HEK293 (cell line): ENCODE results near the gene TSGA10IP.

Source experiments
- CTCF ChIA-PET: fragments of 350-600 bp; formaldehyde crosslinking; extraction: SDS; loops from one replicate; lab custom pipeline; 2021; ENCODE audit warnings: antibody characterized with exemption; lab: Yijun Ruan, JAX
- POLR2A ChIA-PET: fragments of 300-600 bp; formaldehyde crosslinking; extraction: SDS; loops from one replicate; lab custom pipeline; 2020; ENCODE audit warnings: antibody characterized with exemption, inconsistent platforms; lab: Yijun Ruan, JAX
- H3K27ac ChIP-seq: fragments of 200-500 bp; sonication (Bioruptor generic); 2 replicates; pipeline ENCODE4 v1.5.1; 2014; ENCODE audit warnings: low read depth, low read length, control low read depth, inconsistent platforms; ENCODE audit errors: extremely low read depth
- H3K36me3 ChIP-seq, 2 experiments: fragments of 200-500 bp in 1 of 2; sonication (Bioruptor generic) in 1 of 2; 1 replicate in 1 of 2; 2 replicates in 1 of 2; pipeline ENCODE4 v1.5.1; 2014 to 2017; ENCODE audit warnings: inconsistent platforms in 2 of 2, low read length in 2 of 2; ENCODE audit not compliant: control insufficient read depth in 2 of 2, insufficient read depth in 1 of 2
- H3K4me1 ChIP-seq: fragments of 200-500 bp; sonication (Bioruptor generic); 2 replicates; pipeline ENCODE4 v1.5.1; 2014; ENCODE audit warnings: mild to moderate bottlenecking, low read length, inconsistent platforms; ENCODE audit not compliant: control insufficient read depth, insufficient read depth
- H3K4me3 ChIP-seq: 2 replicates; pipeline ENCODE4 v1.5.1; 2011; ENCODE audit warnings: low read depth, mild to moderate bottlenecking, control low read depth, low read length, moderate library complexity
- H3K9me3 ChIP-seq: fragments of 200-500 bp; sonication (Bioruptor generic); 2 replicates; pipeline ENCODE4 v1.5.1; 2014; ENCODE audit warnings: low read depth, low read length, inconsistent platforms; ENCODE audit not compliant: control insufficient read depth, insufficient read depth
- GLI4 ChIP-seq: fragments of 450-650 bp; formaldehyde crosslinking; IDR thresholded peaks from 2 replicates; pipeline ENCODE4 v1.5.1; 2016; ENCODE audit warnings: missing biosample characterization, missing genetic modification characterization
- IKZF3 ChIP-seq: fragments of 450-650 bp; IDR thresholded peaks from 2 replicates; pipeline ENCODE4 v1.5.0; 2018; ENCODE audit warnings: missing biosample characterization, mild to moderate bottlenecking, missing genetic modification characterization, moderate library complexity
- KLF7 ChIP-seq: fragments of 450-650 bp; formaldehyde crosslinking; IDR thresholded peaks from 2 replicates; pipeline ENCODE4 v1.5.1; 2016; ENCODE audit warnings: missing biosample characterization, missing genetic modification characterization, borderline replicate concordance
- MYNN ChIP-seq: fragments of 450-650 bp; formaldehyde crosslinking; IDR thresholded peaks from 2 replicates; pipeline ENCODE4 v1.5.1; 2016; ENCODE audit warnings: missing biosample characterization, missing genetic modification characterization, borderline replicate concordance
- PRDM1 ChIP-seq: fragments of 450-650 bp; formaldehyde crosslinking; IDR thresholded peaks from 2 replicates; pipeline ENCODE4; 2016; ENCODE audit warnings: missing biosample characterization, missing genetic modification characterization
- SP2 ChIP-seq: fragments of 450-650 bp; formaldehyde crosslinking; IDR thresholded peaks from 2 replicates; pipeline ENCODE4 v1.5.1; 2016; ENCODE audit warnings: missing biosample characterization, missing genetic modification characterization
- SP7 ChIP-seq: fragments of 450-650 bp; formaldehyde crosslinking; IDR thresholded peaks from 2 replicates; pipeline ENCODE4 v1.5.1; 2016; ENCODE audit warnings: missing biosample characterization, missing genetic modification characterization
- WT1 ChIP-seq: fragments of 450-650 bp; formaldehyde crosslinking; IDR thresholded peaks from 2 replicates; pipeline ENCODE4 v1.5.1; 2016; ENCODE audit warnings: missing biosample characterization, missing genetic modification characterization
- YY1 ChIP-seq: fragments of 450-650 bp; formaldehyde crosslinking; IDR thresholded peaks from 2 replicates; pipeline ENCODE4 v1.5.1; 2018; ENCODE audit warnings: missing biosample characterization, missing genetic modification characterization
- ZEB2 ChIP-seq: fragments of 450-650 bp; formaldehyde crosslinking; IDR thresholded peaks from 2 replicates; pipeline ENCODE4 v1.5.1; 2016; ENCODE audit warnings: missing biosample characterization, missing genetic modification characterization
- ZFP69B ChIP-seq: fragments of 450-650 bp; formaldehyde crosslinking; IDR thresholded peaks from 2 replicates; pipeline ENCODE4 v1.5.1; 2016; ENCODE audit warnings: missing biosample characterization, missing genetic modification characterization
- ZNF174 ChIP-seq: fragments of 450-650 bp; formaldehyde crosslinking; IDR thresholded peaks from 2 replicates; pipeline ENCODE4 v1.5.0; 2017; ENCODE audit warnings: missing biosample characterization, mild to moderate bottlenecking, missing genetic modification characterization
- ZNF175 ChIP-seq: fragments of 450-650 bp; formaldehyde crosslinking; IDR thresholded peaks from 2 replicates; pipeline ENCODE4 v1.5.1; 2016; ENCODE audit warnings: missing biosample characterization, missing genetic modification characterization
- ZNF202 ChIP-seq: fragments of 450-650 bp; formaldehyde crosslinking; IDR thresholded peaks from 2 replicates; pipeline ENCODE4 v1.5.1; 2016; ENCODE audit warnings: missing biosample characterization, missing genetic modification characterization, borderline replicate concordance
- ZNF23 ChIP-seq: fragments of 450-650 bp; formaldehyde crosslinking; IDR thresholded peaks from 2 replicates; pipeline ENCODE4 v1.5.1; 2016; ENCODE audit warnings: missing biosample characterization, missing genetic modification characterization, borderline replicate concordance
- ZNF24 ChIP-seq: fragments of 450-650 bp; formaldehyde crosslinking; IDR thresholded peaks from 2 replicates; pipeline ENCODE4 v1.5.1; 2016; ENCODE audit warnings: missing biosample characterization, missing genetic modification characterization
- ZNF311 ChIP-seq: fragments of 450-650 bp; formaldehyde crosslinking; IDR thresholded peaks from 2 replicates; pipeline ENCODE4 v1.5.1; 2017; ENCODE audit warnings: missing biosample characterization, missing genetic modification characterization, borderline replicate concordance
- ZNF335 ChIP-seq: fragments of 450-650 bp; formaldehyde crosslinking; conservative IDR thresholded peaks from 2 replicates; pipeline ENCODE4 v1.5.1; 2016; ENCODE audit warnings: missing biosample characterization, missing genetic modification characterization
- ZNF366 ChIP-seq: fragments of 450-650 bp; formaldehyde crosslinking; conservative IDR thresholded peaks from 2 replicates; pipeline ENCODE4 v1.5.1; 2016; ENCODE audit warnings: missing biosample characterization, missing genetic modification characterization
- ZNF548 ChIP-seq: fragments of 450-650 bp; formaldehyde crosslinking; IDR thresholded peaks from 2 replicates; pipeline ENCODE4 v1.5.1; 2016; ENCODE audit warnings: missing biosample characterization, missing genetic modification characterization
- ZNF654 ChIP-seq: fragments of 450-650 bp; formaldehyde crosslinking; IDR thresholded peaks from 2 replicates; pipeline ENCODE4 v1.5.1; 2016; ENCODE audit warnings: low read depth, missing biosample characterization, missing genetic modification characterization
- ZNF747 ChIP-seq: fragments of 450-650 bp; formaldehyde crosslinking; IDR thresholded peaks from 2 replicates; pipeline ENCODE4 v1.5.1; 2016; ENCODE audit warnings: missing biosample characterization, missing genetic modification characterization
- ZNF792 ChIP-seq: fragments of 450-650 bp; formaldehyde crosslinking; IDR thresholded peaks from 2 replicates; pipeline ENCODE4 v1.5.1; 2016; ENCODE audit warnings: missing biosample characterization, missing genetic modification characterization
- ZNF843 ChIP-seq: fragments of 450-650 bp; formaldehyde crosslinking; IDR thresholded peaks from 2 replicates; pipeline ENCODE4 v1.5.1; 2016; ENCODE audit warnings: missing biosample characterization, missing genetic modification characterization
- ZSCAN23 ChIP-seq: fragments of 450-650 bp; formaldehyde crosslinking; IDR thresholded peaks from 2 replicates; pipeline ENCODE4 v1.5.1; 2016; ENCODE audit warnings: missing biosample characterization, missing genetic modification characterization
- TF ChIP-seq, protein P1 (sequence below): fragments of 450-650 bp; formaldehyde crosslinking; IDR thresholded peaks from 2 replicates; pipeline ENCODE4 v1.5.1; 2016; ENCODE audit warnings: missing biosample characterization, missing genetic modification characterization, low read depth
- TF ChIP-seq, protein P2 (sequence below): fragments of 450-650 bp; formaldehyde crosslinking; IDR thresholded peaks from 2 replicates; pipeline ENCODE4 v1.5.1; 2016; ENCODE audit warnings: missing biosample characterization, missing genetic modification characterization
- TF ChIP-seq, protein P3 (sequence below): fragments of 450-650 bp; formaldehyde crosslinking; IDR thresholded peaks from 2 replicates; pipeline ENCODE4 v1.5.1; 2016; ENCODE audit warnings: missing biosample characterization, missing genetic modification characterization
- TF ChIP-seq, protein P4 (sequence below): fragments of 450-650 bp; formaldehyde crosslinking; IDR thresholded peaks from 2 replicates; pipeline ENCODE4; 2016; ENCODE audit warnings: missing biosample characterization, missing genetic modification characterization

TSGA10IP gene

GRCh38 chr11:65911682-65912568 lies 33.4 kb upstream of the TSGA10IP start:
- CTCF ChIA-PET = interaction anchor here (0.6 to 11.8 kb wide), 9 partner anchors 10 to 343 kb away, joined by 3 to 189 read pairs (median 4); partner anchors contain the start of genes CCDC85B, FIBP and MUS81
- no peaks in the 10 kb centered on the region for H3K9me3 ChIP-seq
- POLR2A ChIA-PET = interaction anchor here (0.7 to 2.2 kb wide), 7 partner anchors 15 to 199 kb away, joined by 3 to 16 read pairs (median 4); partner anchors contain the start of genes CCDC85B, FIBP, KAT5 and MUS81
- no peak overlapping the region for H3K27ac ChIP-seq
- H3K36me3 ChIP-seq = no peaks in the 10 kb centered on the region
- H3K4me3 ChIP-seq = no peak overlapping the region
- no peaks in the 10 kb centered on the region; the same call in 1 of the 2 replicates for H3K4me1 ChIP-seq
- TF ChIP-seq ZNF175 (tag by site-specific recombination) (no peak), ZNF747 (tag by site-specific recombination) (no peak), ZNF24 (no peak), ZNF23 (tag by site-specific recombination) (no peak), ZNF548 (no peak), ZEB2 (no peak), ZFP69B (0 out of 2 replicates have a peak, but pooled peaks have one; percentile 11), WT1 (tag by site-specific recombination) (peak; percentile 97), IKZF3 (tag by site-specific recombination) (peak; percentile 64), MYNN (tag by site-specific recombination) (no peak), YY1 (tag by site-specific recombination) (no peak), ZNF311 (no peak), SP2 (tag by site-specific recombination) (peak; percentile 56), GLI4 (no peak), ZNF335 (tag by site-specific recombination) (peak; percentile 31), ZNF202 (tag by site-specific recombination) (no peak), ZNF654 (peak; percentile 50), KLF7 (tag by site-specific recombination) (no peak), ZNF366 (peak; percentile 59), ZSCAN23 (tag by site-specific recombination) (no peak), ZNF174 (no peak), SP7 (no peak), PRDM1 (tag by site-specific recombination) (peak; percentile 36; the same call in 1 of the 2 replicates), ZNF843 (tag by site-specific recombination) (no peak), ZNF792 (no peak)
- TF ChIP-seq, protein P1, sequence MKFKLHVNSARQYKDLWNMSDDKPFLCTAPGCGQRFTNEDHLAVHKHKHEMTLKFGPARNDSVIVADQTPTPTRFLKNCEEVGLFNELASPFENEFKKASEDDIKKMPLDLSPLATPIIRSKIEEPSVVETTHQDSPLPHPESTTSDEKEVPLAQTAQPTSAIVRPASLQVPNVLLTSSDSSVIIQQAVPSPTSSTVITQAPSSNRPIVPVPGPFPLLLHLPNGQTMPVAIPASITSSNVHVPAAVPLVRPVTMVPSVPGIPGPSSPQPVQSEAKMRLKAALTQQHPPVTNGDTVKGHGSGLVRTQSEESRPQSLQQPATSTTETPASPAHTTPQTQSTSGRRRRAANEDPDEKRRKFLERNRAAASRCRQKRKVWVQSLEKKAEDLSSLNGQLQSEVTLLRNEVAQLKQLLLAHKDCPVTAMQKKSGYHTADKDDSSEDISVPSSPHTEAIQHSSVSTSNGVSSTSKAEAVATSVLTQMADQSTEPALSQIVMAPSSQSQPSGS = no peak
- TF ChIP-seq, protein P2, sequence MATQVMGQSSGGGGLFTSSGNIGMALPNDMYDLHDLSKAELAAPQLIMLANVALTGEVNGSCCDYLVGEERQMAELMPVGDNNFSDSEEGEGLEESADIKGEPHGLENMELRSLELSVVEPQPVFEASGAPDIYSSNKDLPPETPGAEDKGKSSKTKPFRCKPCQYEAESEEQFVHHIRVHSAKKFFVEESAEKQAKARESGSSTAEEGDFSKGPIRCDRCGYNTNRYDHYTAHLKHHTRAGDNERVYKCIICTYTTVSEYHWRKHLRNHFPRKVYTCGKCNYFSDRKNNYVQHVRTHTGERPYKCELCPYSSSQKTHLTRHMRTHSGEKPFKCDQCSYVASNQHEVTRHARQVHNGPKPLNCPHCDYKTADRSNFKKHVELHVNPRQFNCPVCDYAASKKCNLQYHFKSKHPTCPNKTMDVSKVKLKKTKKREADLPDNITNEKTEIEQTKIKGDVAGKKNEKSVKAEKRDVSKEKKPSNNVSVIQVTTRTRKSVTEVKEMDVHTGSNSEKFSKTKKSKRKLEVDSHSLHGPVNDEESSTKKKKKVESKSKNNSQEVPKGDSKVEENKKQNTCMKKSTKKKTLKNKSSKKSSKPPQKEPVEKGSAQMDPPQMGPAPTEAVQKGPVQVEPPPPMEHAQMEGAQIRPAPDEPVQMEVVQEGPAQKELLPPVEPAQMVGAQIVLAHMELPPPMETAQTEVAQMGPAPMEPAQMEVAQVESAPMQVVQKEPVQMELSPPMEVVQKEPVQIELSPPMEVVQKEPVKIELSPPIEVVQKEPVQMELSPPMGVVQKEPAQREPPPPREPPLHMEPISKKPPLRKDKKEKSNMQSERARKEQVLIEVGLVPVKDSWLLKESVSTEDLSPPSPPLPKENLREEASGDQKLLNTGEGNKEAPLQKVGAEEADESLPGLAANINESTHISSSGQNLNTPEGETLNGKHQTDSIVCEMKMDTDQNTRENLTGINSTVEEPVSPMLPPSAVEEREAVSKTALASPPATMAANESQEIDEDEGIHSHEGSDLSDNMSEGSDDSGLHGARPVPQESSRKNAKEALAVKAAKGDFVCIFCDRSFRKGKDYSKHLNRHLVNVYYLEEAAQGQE (tag by site-specific recombination) = peak; percentile 72
- TF ChIP-seq, protein P3, sequence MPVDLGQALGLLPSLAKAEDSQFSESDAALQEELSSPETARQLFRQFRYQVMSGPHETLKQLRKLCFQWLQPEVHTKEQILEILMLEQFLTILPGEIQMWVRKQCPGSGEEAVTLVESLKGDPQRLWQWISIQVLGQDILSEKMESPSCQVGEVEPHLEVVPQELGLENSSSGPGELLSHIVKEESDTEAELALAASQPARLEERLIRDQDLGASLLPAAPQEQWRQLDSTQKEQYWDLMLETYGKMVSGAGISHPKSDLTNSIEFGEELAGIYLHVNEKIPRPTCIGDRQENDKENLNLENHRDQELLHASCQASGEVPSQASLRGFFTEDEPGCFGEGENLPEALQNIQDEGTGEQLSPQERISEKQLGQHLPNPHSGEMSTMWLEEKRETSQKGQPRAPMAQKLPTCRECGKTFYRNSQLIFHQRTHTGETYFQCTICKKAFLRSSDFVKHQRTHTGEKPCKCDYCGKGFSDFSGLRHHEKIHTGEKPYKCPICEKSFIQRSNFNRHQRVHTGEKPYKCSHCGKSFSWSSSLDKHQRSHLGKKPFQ = no peak
- TF ChIP-seq, protein P4, sequence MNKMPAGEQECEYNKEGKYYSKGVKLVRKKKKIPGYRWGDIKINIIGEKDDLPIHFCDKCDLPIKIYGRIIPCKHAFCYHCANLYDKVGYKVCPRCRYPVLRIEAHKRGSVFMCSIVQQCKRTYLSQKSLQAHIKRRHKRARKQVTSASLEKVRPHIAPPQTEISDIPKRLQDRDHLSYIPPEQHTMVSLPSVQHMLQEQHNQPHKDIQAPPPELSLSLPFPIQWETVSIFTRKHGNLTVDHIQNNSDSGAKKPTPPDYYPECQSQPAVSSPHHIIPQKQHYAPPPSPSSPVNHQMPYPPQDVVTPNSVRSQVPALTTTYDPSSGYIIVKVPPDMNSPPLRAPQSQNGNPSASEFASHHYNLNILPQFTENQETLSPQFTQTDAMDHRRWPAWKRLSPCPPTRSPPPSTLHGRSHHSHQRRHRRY (tag by site-specific recombination) = no peak
